CD4-positive, alpha-beta T cell treated with Interleukin-17A for 1 hour (primary cell): ENCODE measurements around the gene SLC17A8.

Source experiments
- DNase-seq: peaks from one replicate; pipeline ENCODE4 v3.0.0-alpha.2; 2020

SLC17A8 gene

GRCh38 chr12:100433701-100434100, 76.8 kb downstream of the SLC17A8 start:
- no peak for DNase-seq

- no peak for DNase-seq
Measured at GRCh38 chr12:100434177-100434576, 77.3 kb downstream of the SLC17A8 start.

GRCh38 chr12:100435957-100436356, 79.1 kb downstream of the SLC17A8 start:
- no peak for DNase-seq

- no peak for DNase-seq
Measured at GRCh38 chr12:100437038-100437841, 80.4 kb downstream of the SLC17A8 start.

GRCh38 chr12:100439797-100440196, 82.9 kb downstream of the SLC17A8 start:
- DNase-seq, result no peak

GRCh38 chr12:100442403-100442802, 85.5 kb downstream of the SLC17A8 start:
- DNase-seq, result no peak

- no peak for DNase-seq
Measured at GRCh38 chr12:100443434-100443833, 86.6 kb downstream of the SLC17A8 start.

GRCh38 chr12:100445081-100445481, 88.2 kb downstream of the SLC17A8 start:
- DNase-seq, result no peak

- no peak for DNase-seq
Measured at GRCh38 chr12:100447381-100447780, 90.5 kb downstream of the SLC17A8 start.

GRCh38 chr12:100448656-100449055, 91.8 kb downstream of the SLC17A8 start:
- no peak for DNase-seq

GRCh38 chr12:100450735-100451134, 93.9 kb downstream of the SLC17A8 start:
- DNase-seq, result no peak

GRCh38 chr12:100453951-100454350, 97.1 kb downstream of the SLC17A8 start:
- DNase-seq, result no peak

GRCh38 chr12:100455896-100456295, 99.0 kb downstream of the SLC17A8 start:
- no peak for DNase-seq

GRCh38 chr12:100458191-100458590, 101.3 kb downstream of the SLC17A8 start:
- no peak for DNase-seq

GRCh38 chr12:100460702-100461101, 103.8 kb downstream of the SLC17A8 start:
- no peak for DNase-seq

GRCh38 chr12:100461330-100461973, 104.6 kb downstream of the SLC17A8 start:
- no peak for DNase-seq

GRCh38 chr12:100463661-100464060, 106.8 kb downstream of the SLC17A8 start:
- no peak for DNase-seq

GRCh38 chr12:100464529-100464928, 107.7 kb downstream of the SLC17A8 start:
- no peak for DNase-seq

GRCh38 chr12:100468126-100468525, 111.3 kb downstream of the SLC17A8 start:
- no peak for DNase-seq
